GM12878 (cell line): ENCODE data around the gene XRCC4. TPM values are rescaled to one million over a fixed set of nuclear protein-coding genes. Genes with fewer than 3 reads are reported as not detected.

Source experiments
- ATAC-seq: fragments of 200-7000 bp; cut with Tn5 transposase; 3 replicates; pipeline ENCODE4 v1.9.1; 2020; ENCODE audit warnings: mild to moderate bottlenecking, moderate library complexity
- BruUV-seq: library from RNA; stranded (reverse); fragments of 400-500 nt; replicated peaks from 2 replicates; lab custom pipeline; 2021; lab: Mats Ljungman, UMichigan
- CTCF ChIA-PET: fragments of 300-600 bp; sonication (Branson Sonifier 250); formaldehyde crosslinking; extraction: SDS; loops from one replicate; lab custom pipeline; 2021; ENCODE audit warnings: inconsistent platforms; lab: Yijun Ruan, JAX
- POLR2A ChIA-PET: fragments of 350-600 bp; formaldehyde crosslinking; extraction: SDS; loops from one replicate; lab custom pipeline; 2021; ENCODE audit warnings: inconsistent platforms; lab: Charles Lee
- RAD21 ChIA-PET: fragments of 300-600 bp; sonication (Branson Sonifier 250); formaldehyde crosslinking; loops from one replicate; lab custom pipeline; 2023; ENCODE audit warnings: antibody characterized with exemption; ENCODE audit not compliant: unreplicated experiment; lab: Charles Lee
- SMC1A ChIA-PET: fragments of 300-600 bp; sonication (Branson Sonifier 250); formaldehyde crosslinking; loops from one replicate; lab custom pipeline; 2023; ENCODE audit not compliant: unreplicated experiment, uncharacterized antibody; lab: Charles Lee
- DNase-seq: peaks from one replicate; pipeline ENCODE4 v3.0.0-alpha.2; 2011; ENCODE audit warnings: low read depth, low spot score
- FAIRE-seq: peaks from 3 replicates; lab custom pipeline; 2011; peaks lifted over from hg19 to GRCh38; lab: Jason Lieb, UNC
- H2AFZ ChIP-seq: 2 replicates; pipeline ENCODE4 v1.6.0; 2011; ENCODE audit warnings: low read depth, low read length, control low read depth; ENCODE audit not compliant: control insufficient read depth
- H3K27ac ChIP-seq: 2 replicates; pipeline ENCODE4 v1.5.1; 2011; ENCODE audit warnings: control low read depth; ENCODE audit not compliant: control insufficient read depth, insufficient read depth
- H3K27me3 ChIP-seq, 2 experiments: replicated peaks in 1 of 2; 2 replicates each; pipeline versions ENCODE4 v1.6.0 to v1.6.1; 2011; ENCODE audit warnings: low read length in 1 of 2; ENCODE audit not compliant: control insufficient read depth in 2 of 2, insufficient read depth in 2 of 2
- H3K36me3 ChIP-seq, 2 experiments: 2 replicates each; pipeline ENCODE4 v1.5.1; 2011; ENCODE audit warnings: low read length in 1 of 2; ENCODE audit not compliant: control insufficient read depth in 2 of 2, insufficient read depth in 2 of 2
- H3K4me1 ChIP-seq: 2 replicates; pipeline ENCODE4 v1.6.1; 2011; ENCODE audit warnings: mild to moderate bottlenecking, low read length, moderate library complexity, mixed read lengths; ENCODE audit not compliant: control insufficient read depth, insufficient read depth
- H3K4me2 ChIP-seq: 2 replicates; pipeline ENCODE4 v1.6.0; 2011; ENCODE audit warnings: control low read depth; ENCODE audit not compliant: control insufficient read depth, insufficient read depth
- H3K4me3 ChIP-seq: fragments of 200-600 bp; sonication (generic); 2 replicates; pipeline ENCODE4 v1.5.1; 2016
- H3K79me2 ChIP-seq: 2 replicates; pipeline ENCODE4 v1.6.0; 2011; ENCODE audit warnings: low read length; ENCODE audit not compliant: control insufficient read depth, insufficient read depth
- H3K9ac ChIP-seq: 2 replicates; pipeline ENCODE4 v1.8.0; 2011; ENCODE audit warnings: low read length, control low read depth, mixed read lengths; ENCODE audit not compliant: control insufficient read depth, insufficient read depth
- H3K9me3 ChIP-seq: replicated peaks from 3 replicates; pipeline ENCODE4 v1.5.1; 2011; ENCODE audit warnings: mild to moderate bottlenecking, low read length; ENCODE audit not compliant: control insufficient read depth, insufficient read depth
- H4K20me1 ChIP-seq: 2 replicates; pipeline ENCODE4 v1.6.0; 2011; ENCODE audit not compliant: control insufficient read depth, insufficient read depth
- ATF7 ChIP-seq: fragments of 450-650 bp; IDR thresholded peaks from 2 replicates; pipeline ENCODE4 v1.6.1; 2016; ENCODE audit warnings: low read depth, mild to moderate bottlenecking
- EGR1 ChIP-seq, 2 experiments: IDR thresholded peaks; 1 replicate in 1 of 2; 2 replicates in 1 of 2; pipeline ENCODE4 v1.6.1; 2011 to 2012; ENCODE audit warnings: low read depth in 2 of 2, low read length in 2 of 2, borderline replicate concordance in 1 of 2, mild to moderate bottlenecking in 1 of 2, moderate library complexity in 1 of 2
- FOS ChIP-seq: IDR thresholded peaks from 3 replicates; pipeline ENCODE4 v1.6.1; 2011; ENCODE audit warnings: borderline replicate concordance; ENCODE audit not compliant: insufficient read length; ENCODE audit errors: extremely low read depth
- GATAD2B ChIP-seq: fragments of 450-650 bp; conservative IDR thresholded peaks from 2 replicates; pipeline ENCODE4 v1.6.1; 2017; ENCODE audit warnings: low read depth, mild to moderate bottlenecking, moderate library complexity
- HCFC1 ChIP-seq: fragments of 150-350 bp; IDR thresholded peaks from 2 replicates; pipeline ENCODE4 v1.6.1; 2014; ENCODE audit warnings: low read length
- HDAC2 ChIP-seq: fragments of 200-600 bp; sonication (generic); IDR thresholded peaks from 2 replicates; pipeline ENCODE4 v1.6.1; 2017
- IRF4 ChIP-seq: IDR thresholded peaks from 2 replicates; pipeline ENCODE4 v1.6.1; 2011; ENCODE audit warnings: low read depth, low read length
- KDM1A ChIP-seq: fragments of 200-600 bp; sonication (generic); IDR thresholded peaks from 2 replicates; pipeline ENCODE4 v1.6.1; 2016; ENCODE audit warnings: borderline replicate concordance
- MXI1 ChIP-seq: fragments of 150-350 bp; IDR thresholded peaks from 2 replicates; pipeline ENCODE4 v1.6.1; 2011; ENCODE audit warnings: low read depth, mild to moderate bottlenecking, inconsistent platforms, low read length, improper control_type of control experiment
- NR2F1 ChIP-seq: fragments of 450-650 bp; conservative IDR thresholded peaks from 2 replicates; pipeline ENCODE4 v1.6.1; 2017; ENCODE audit warnings: mild to moderate bottlenecking
- POLR2A ChIP-seq: IDR thresholded peaks from 2 replicates; pipeline ENCODE4 v1.6.1; 2011; ENCODE audit warnings: low read depth, mild to moderate bottlenecking, low read length
- SIX5 ChIP-seq: IDR thresholded peaks from 2 replicates; pipeline ENCODE4 v1.6.1; 2011; ENCODE audit warnings: mild to moderate bottlenecking, low read depth, low read length, moderate library complexity; ENCODE audit not compliant: severe bottlenecking
- SUZ12 ChIP-seq: fragments of 200-600 bp; sonication (generic); IDR thresholded peaks from one replicate; pipeline ENCODE4 v1.6.1; 2018; ENCODE audit warnings: antibody characterized with exemption, mild to moderate bottlenecking; ENCODE audit not compliant: unreplicated experiment
- TAF1 ChIP-seq: IDR thresholded peaks from 2 replicates; pipeline ENCODE4 v1.6.1; 2011; ENCODE audit warnings: mild to moderate bottlenecking, low read depth, low read length, borderline replicate concordance
- ZBED1 ChIP-seq: IDR thresholded peaks from 2 replicates; pipeline ENCODE4 v1.6.1; 2016; ENCODE audit warnings: borderline replicate concordance
- in situ Hi-C: fragments of 300-500 bp; cut with MboI; formaldehyde crosslinking; loops from 9 replicates; pipeline ENCODE4 v1.14.3; 2018; ENCODE audit warnings: mixed read lengths
- intact Hi-C: fragments of 100-400 bp; cut with micrococcal nuclease; formaldehyde crosslinking; loops from one replicate; pipeline ENCODE4 v1.14.2; 2022; ENCODE audit not compliant: unreplicated experiment
- polyA plus RNA-seq, 11 experiments: library from polyadenylated mRNA; depleted of rRNA in 4 of 11; unstranded in 6 of 11; stranded (reverse) in 5 of 11; fragments of >200 nt; fragmentation: Nextera tagmentation in 4 of 11; fragmentation: Illumina TruSeq in 1 of 11; extraction: Ambion mirVana in 4 of 11; extraction: Trizol in 1 of 11; gene quantifications; 1 replicate in 1 of 11; 2 replicates in 10 of 11; pipeline versions ENCODE4 v1.2.1 to v1.2.3, GENCODE V29; 2011 to 2016; ENCODE audit warnings: inconsistent platforms in 2 of 11, missing spikeins in 2 of 11, low read depth in 1 of 11
- total RNA-seq, 4 experiments: library from RNA; depleted of rRNA in 3 of 4; stranded (reverse); fragments of >200 nt in 3 of 4; fragmentation: Illumina TruSeq in 1 of 4; extraction: Trizol in 1 of 4; gene quantifications; 2 replicates each; pipeline versions ENCODE4 v1.2.1 to v1.2.3, GENCODE V29; 2013 to 2021
- TF ChIP-seq, protein P1 (sequence below): fragments of 450-650 bp; IDR thresholded peaks from 2 replicates; pipeline ENCODE4 v1.6.1; 2016; ENCODE audit warnings: mild to moderate bottlenecking

The XRCC4 gene
- total and polyA plus RNA-seq, 10 of the 15 experiments (the other 5 are each of a cell fraction or from before 2014, with no cell fraction given): 12.1 to 53.6 (median 25.8) TPM

DNA sequence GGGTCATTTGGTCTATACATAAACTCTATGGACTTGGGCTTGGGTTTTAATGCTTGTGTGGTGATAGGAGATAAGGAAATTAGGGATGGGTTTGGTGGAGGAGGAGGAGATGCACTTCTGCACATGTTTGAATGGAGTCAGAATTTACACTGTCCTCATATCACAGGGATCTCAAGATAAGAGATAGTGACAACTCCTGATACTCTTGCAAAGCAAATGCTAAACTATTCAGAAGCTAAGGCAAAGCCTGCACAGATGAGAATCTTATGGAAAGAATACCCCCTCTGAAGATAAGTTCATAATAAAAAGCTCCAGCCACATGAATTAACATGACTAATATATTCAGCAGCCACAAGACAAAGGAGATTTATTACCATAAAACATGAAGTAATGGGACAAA is 90.2 kb downstream of the XRCC4 start:
- Histone ChIP-seq H3K9ac (no peak overlapping the region), H3K9me3 (no peaks in the 10 kb centered on the region), H3K4me2 (no peak overlapping the region), H3K27ac (no peak overlapping the region), H2AFZ (no peak overlapping the region), H3K79me2 (no peaks in the 10 kb centered on the region), H3K36me3 (no peaks in the 10 kb centered on the region), H3K4me3 (no peak overlapping the region), H3K27me3 (no peaks in the 10 kb centered on the region), H3K4me1 (no peaks in the 10 kb centered on the region), H4K20me1 (no peaks in the 10 kb centered on the region)
- DNase-seq (no peak), ATAC-seq (no peak), FAIRE-seq (no peak)
- POLR2A ChIA-PET: no interaction called here
- in situ Hi-C loops: no loop called here
- TF ChIP-seq, protein P1, sequence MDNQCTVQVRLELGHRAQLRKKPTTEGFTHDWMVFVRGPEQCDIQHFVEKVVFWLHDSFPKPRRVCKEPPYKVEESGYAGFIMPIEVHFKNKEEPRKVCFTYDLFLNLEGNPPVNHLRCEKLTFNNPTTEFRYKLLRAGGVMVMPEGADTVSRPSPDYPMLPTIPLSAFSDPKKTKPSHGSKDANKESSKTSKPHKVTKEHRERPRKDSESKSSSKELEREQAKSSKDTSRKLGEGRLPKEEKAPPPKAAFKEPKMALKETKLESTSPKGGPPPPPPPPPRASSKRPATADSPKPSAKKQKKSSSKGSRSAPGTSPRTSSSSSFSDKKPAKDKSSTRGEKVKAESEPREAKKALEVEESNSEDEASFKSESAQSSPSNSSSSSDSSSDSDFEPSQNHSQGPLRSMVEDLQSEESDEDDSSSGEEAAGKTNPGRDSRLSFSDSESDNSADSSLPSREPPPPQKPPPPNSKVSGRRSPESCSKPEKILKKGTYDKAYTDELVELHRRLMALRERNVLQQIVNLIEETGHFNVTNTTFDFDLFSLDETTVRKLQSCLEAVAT: no peak
- TF ChIP-seq EGR1 (IDR thresholded peaks at IDR 0.05; ENCODE audit: borderline replicate concordance in 1 of 2, low read depth in 2 of 2, low read length in 2 of 2) (no peak), GATAD2B (no peak), IRF4 (no peak), KDM1A (no peak), NR2F1 (no peak), SIX5 (no peak), HDAC2 (no peak), TAF1 (no peak), FOS (no peak), POLR2A (no peak), HCFC1 (no peak), SUZ12 (no peak), MXI1 (no peak), ZBED1 (no peak), ATF7 (no peak)
- SMC1A ChIA-PET: interaction anchor here (0.7 kb wide), 1 partner anchor 32 kb away, joined by 3 read pairs; no protein-coding TSS in a partner anchor
- CTCF ChIA-PET: no interaction called here
- intact Hi-C loops: no loop called here
- BruUV-seq: no TSS peak
- RAD21 ChIA-PET: no interaction called here
